GM23248 (cell line): ENCODE data around the gene WASL.
"Not testable (repeated sequence)": the region's sequence is repeated elsewhere in the genome, so short reads cannot be mapped to it uniquely, and the experiment has no call there.

Source experiments
- EZH2 ChIP-seq: fragments of 200-600 bp; sonication (generic); IDR thresholded peaks from 2 replicates; pipeline ENCODE4 v1.6.1; 2018; ENCODE audit warnings: antibody characterized with exemption, mild to moderate bottlenecking; ENCODE audit not compliant: insufficient read depth, poor library complexity, severe bottlenecking
- EZH2phosphoT487 ChIP-seq: fragments of 200-600 bp; sonication (generic); IDR thresholded peaks from 2 replicates; pipeline ENCODE4 v1.6.1; 2018; ENCODE audit warnings: antibody characterized with exemption, moderate library complexity, mild to moderate bottlenecking, low read depth; ENCODE audit not compliant: insufficient read depth

GRCh38 chr7:123720527-123720926, 28.3 kb downstream of the WASL start:
- not testable (repeated sequence) for TF ChIP-seq EZH2, EZH2phosphoT487
